K562 (cell line): Measurements from ENCODE around the gene GGTLC3.
"Not testable (repeated sequence)": the region's sequence is repeated elsewhere in the genome, so short reads cannot be mapped to it uniquely, and the experiment has no call there.

ENCODE experiments used
- BACH1 ChIP-seq: fragments of 200-800 bp; sonication (Bioruptor generic); IDR thresholded peaks from 2 replicates; pipeline ENCODE4 v1.6.1; 2016; ENCODE audit warnings: missing genetic modification characterization, missing compliant biosample characterization
- CTCF ChIP-seq, 3 experiments: IDR thresholded peaks in 2 of 3; conservative IDR thresholded peaks in 1 of 3; 2 replicates each; pipeline ENCODE4 v1.5.1; 2011 to 2012; ENCODE audit warnings: low read length in 3 of 3, mild to moderate bottlenecking in 3 of 3, control low read depth in 2 of 3, improper control_type of control experiment in 1 of 3, inconsistent platforms in 1 of 3, low read depth in 1 of 3, mixed read lengths in 1 of 3, moderate library complexity in 1 of 3; ENCODE audit not compliant: insufficient read depth in 2 of 3
- POLR2A ChIP-seq: fragments of 450-650 bp; conservative IDR thresholded peaks from 2 replicates; pipeline ENCODE4 v1.6.1; 2016
- ZNF766 ChIP-seq: fragments of 200-800 bp; sonication (Bioruptor generic); conservative IDR thresholded peaks from 2 replicates; pipeline ENCODE4 v1.6.1; 2016; ENCODE audit warnings: missing genetic modification characterization, missing compliant biosample characterization

DNA sequence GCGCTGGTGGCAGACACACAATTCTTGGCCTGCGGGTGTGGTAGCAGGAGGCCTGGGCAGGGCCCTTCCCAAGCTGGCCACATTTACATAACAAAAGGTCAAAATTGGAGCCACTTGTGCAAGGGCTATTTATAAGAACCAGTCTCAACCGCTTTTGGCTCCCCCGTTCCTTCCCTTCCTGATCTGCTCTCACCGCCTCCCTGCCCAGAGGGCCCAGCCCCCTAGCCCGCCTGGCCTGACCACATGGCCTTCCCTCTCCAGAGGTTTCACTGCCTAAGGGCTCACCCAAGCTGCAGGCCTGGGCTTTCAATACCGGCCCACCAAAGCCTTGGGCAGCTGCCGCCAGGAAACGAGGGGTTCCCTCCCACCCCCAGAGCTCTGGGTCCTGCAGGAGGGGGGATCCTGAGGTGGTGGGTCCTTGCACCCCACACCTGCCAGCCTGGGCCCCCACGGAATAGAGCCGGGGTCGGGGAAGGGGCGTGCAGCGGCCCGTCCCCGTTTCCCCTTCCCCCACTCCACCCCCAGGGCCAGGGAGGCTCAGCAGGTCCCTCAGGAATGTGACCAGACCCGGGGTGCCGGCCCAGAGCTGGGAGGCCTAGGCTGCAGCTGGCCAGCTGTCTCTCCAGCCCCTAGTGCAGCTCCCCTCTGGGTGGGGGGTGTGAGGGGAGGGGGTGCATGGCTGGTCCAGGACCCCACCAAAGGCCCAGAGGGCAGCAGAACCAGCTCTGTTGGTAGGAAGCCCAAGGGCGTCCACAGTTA lies 35.1 kb upstream of the GGTLC3 start:
- TF ChIP-seq POLR2A; CTCF (IDR thresholded peaks at IDR 0.05 in 2 of 3, conservative IDR thresholded peaks at IDR 0.05 in 1 of 3; ENCODE audit: insufficient read depth in 2 of 3, low read depth in 1 of 3, low read length in 3 of 3); ZNF766 (CRISPR knock-in tag); BACH1 (tag): not testable (repeated sequence)
